HCT116 (cell line): ENCODE data around the gene AMOTL2.

Source experiments
- EZH2 ChIP-seq: fragments of 200-600 bp; sonication (generic); IDR thresholded peaks from 2 replicates; pipeline ENCODE4 v1.6.1; 2017; ENCODE audit warnings: antibody characterized with exemption, mixed run types
- EZH2phosphoT487 ChIP-seq: fragments of 200-600 bp; IDR thresholded peaks from 2 replicates; pipeline ENCODE4 v1.6.1; 2018; ENCODE audit warnings: antibody characterized with exemption, borderline replicate concordance
- MAX ChIP-seq: IDR thresholded peaks from 2 replicates; pipeline ENCODE4 v1.6.1; 2012
- POLR2A ChIP-seq: IDR thresholded peaks from 2 replicates; pipeline ENCODE4 v1.7.0; 2011; ENCODE audit warnings: borderline replicate concordance; ENCODE audit not compliant: insufficient read depth, insufficient read length; ENCODE audit errors: extremely low read depth
- POLR2AphosphoS5 ChIP-seq: IDR thresholded peaks from 2 replicates; pipeline ENCODE4 v1.6.1; 2011; ENCODE audit warnings: mild to moderate bottlenecking, low read depth, low read length, moderate library complexity
- RAD21 ChIP-seq: IDR thresholded peaks from 2 replicates; pipeline ENCODE4 v1.6.1; 2012; ENCODE audit warnings: low read depth, mild to moderate bottlenecking
- SP1 ChIP-seq: IDR thresholded peaks from 2 replicates; pipeline ENCODE4 v1.6.1; 2012; ENCODE audit warnings: low read depth
- YY1 ChIP-seq: IDR thresholded peaks from 2 replicates; pipeline ENCODE4 v1.6.1; 2011; ENCODE audit warnings: low read length, low read depth, moderate library complexity, mild to moderate bottlenecking; ENCODE audit not compliant: insufficient replicate concordance; ENCODE audit errors: extremely low read depth
- ZFX ChIP-seq: fragments of 450-650 bp; IDR thresholded peaks from 2 replicates; pipeline ENCODE4 v1.6.1; 2017
- TF ChIP-seq, protein P1 (sequence below), 3 experiments: fragments of 200-600 bp in 1 of 3; sonication (generic) in 1 of 3; IDR thresholded peaks in 2 of 3; conservative IDR thresholded peaks in 1 of 3; 2 replicates each; pipeline ENCODE4 v1.5.1; 2012 to 2017; ENCODE audit warnings: low read depth in 2 of 3, low read length in 2 of 3, antibody characterized with exemption in 1 of 3, borderline replicate concordance in 1 of 3, control low read depth in 1 of 3, mild to moderate bottlenecking in 1 of 3, mixed read lengths in 1 of 3, mixed run types in 1 of 3, moderate library complexity in 1 of 3; ENCODE audit not compliant: insufficient read depth in 1 of 3
- TF ChIP-seq, protein P2 (sequence below): IDR thresholded peaks from 2 replicates; pipeline ENCODE4 v1.6.1; 2012

- TF ChIP-seq, protein P1, sequence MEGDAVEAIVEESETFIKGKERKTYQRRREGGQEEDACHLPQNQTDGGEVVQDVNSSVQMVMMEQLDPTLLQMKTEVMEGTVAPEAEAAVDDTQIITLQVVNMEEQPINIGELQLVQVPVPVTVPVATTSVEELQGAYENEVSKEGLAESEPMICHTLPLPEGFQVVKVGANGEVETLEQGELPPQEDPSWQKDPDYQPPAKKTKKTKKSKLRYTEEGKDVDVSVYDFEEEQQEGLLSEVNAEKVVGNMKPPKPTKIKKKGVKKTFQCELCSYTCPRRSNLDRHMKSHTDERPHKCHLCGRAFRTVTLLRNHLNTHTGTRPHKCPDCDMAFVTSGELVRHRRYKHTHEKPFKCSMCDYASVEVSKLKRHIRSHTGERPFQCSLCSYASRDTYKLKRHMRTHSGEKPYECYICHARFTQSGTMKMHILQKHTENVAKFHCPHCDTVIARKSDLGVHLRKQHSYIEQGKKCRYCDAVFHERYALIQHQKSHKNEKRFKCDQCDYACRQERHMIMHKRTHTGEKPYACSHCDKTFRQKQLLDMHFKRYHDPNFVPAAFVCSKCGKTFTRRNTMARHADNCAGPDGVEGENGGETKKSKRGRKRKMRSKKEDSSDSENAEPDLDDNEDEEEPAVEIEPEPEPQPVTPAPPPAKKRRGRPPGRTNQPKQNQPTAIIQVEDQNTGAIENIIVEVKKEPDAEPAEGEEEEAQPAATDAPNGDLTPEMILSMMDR (IDR thresholded peaks at IDR 0.05 in 2 of 3, conservative IDR thresholded peaks at IDR 0.05 in 1 of 3; ENCODE audit: borderline replicate concordance in 1 of 3, insufficient read depth in 1 of 3, low read depth in 2 of 3, low read length in 2 of 3): no peak
- TF ChIP-seq ZFX: no peak
- no peak for TF ChIP-seq SP1
- TF ChIP-seq EZH2phosphoT487: no peak
- TF ChIP-seq, protein P2, sequence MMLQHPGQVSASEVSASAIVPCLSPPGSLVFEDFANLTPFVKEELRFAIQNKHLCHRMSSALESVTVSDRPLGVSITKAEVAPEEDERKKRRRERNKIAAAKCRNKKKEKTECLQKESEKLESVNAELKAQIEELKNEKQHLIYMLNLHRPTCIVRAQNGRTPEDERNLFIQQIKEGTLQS: no peak
- TF ChIP-seq RAD21: no peak
- TF ChIP-seq POLR2AphosphoS5: no peak
- TF ChIP-seq YY1: no peak
- TF ChIP-seq MAX: no peak
- TF ChIP-seq POLR2A: no peak
- TF ChIP-seq EZH2: no peak
Measured at GRCh38 chr3:134342259-134342658, 32.0 kb downstream of the AMOTL2 start.
